Activated naive CD4-positive, alpha-beta T cell treated with anti-CD3 and anti-CD28 coated beads for 36 hours (primary cell): ENCODE results near the gene NEUROG2. TPM values are rescaled to one million over a fixed set of nuclear protein-coding genes. Genes with fewer than 3 reads are reported as not detected.

Source experiments
- total RNA-seq, 2 experiments: library from RNA; stranded (reverse); gene quantifications; one replicate each; pipeline ENCODE4 v1.2.3, GENCODE V29; 2021

Gene NEUROG2
- total RNA-seq, 2 experiments from 2014 or later, result 0.14 TPM; not detected in 1

Other genes with a start within 250 kb of the NEUROG2 start
- 10 to 100 TPM; 60.4 to 65.4 TPM for gene TIFA, start 230.3 kb downstream of the NEUROG2 start, total RNA-seq
- 10 to 100 TPM; 38.8 to 39.9 TPM for gene ALPK1, start 218.8 kb downstream of the NEUROG2 start, total RNA-seq
- gene ZGRF1, start 120.7 kb upstream of the NEUROG2 start, total RNA-seq, result 10 to 100 TPM; 40.0 to 43.0 TPM
- 10 to 100 TPM; 41.5 to 41.9 TPM for gene LARP7, start 121.0 kb upstream of the NEUROG2 start, total RNA-seq